GM23248 (cell line): Measurements from ENCODE around the gene TM4SF18.

Experiments used
- EZH2 ChIP-seq: fragments of 200-600 bp; sonication (generic); IDR thresholded peaks from 2 replicates; pipeline ENCODE4 v1.6.1; 2018; ENCODE audit warnings: antibody characterized with exemption, mild to moderate bottlenecking; ENCODE audit not compliant: insufficient read depth, poor library complexity, severe bottlenecking
- EZH2phosphoT487 ChIP-seq: fragments of 200-600 bp; sonication (generic); IDR thresholded peaks from 2 replicates; pipeline ENCODE4 v1.6.1; 2018; ENCODE audit warnings: antibody characterized with exemption, moderate library complexity, mild to moderate bottlenecking, low read depth; ENCODE audit not compliant: insufficient read depth

DNA sequence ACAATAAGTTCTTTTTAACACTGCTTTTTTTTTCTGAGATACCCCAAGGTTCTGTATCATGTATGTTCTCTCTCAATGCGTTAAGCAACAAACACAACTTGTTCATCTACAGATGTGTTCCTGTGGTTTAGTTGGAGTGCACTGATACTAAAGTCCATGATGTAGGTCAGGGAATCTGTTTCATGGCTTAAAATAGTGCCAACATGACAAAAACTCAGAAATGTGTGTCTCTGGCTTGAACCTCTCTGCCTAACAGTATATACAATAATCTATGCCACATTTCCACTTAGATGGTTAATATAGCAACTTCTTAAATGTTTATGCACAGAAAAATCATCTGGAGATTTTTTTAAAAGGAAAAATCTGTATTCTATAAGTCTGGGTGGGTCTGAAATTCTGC lies 51.1 kb downstream of the TM4SF18 start:
- no peak for TF ChIP-seq EZH2
- TF ChIP-seq EZH2phosphoT487 = no peak
